Pancreas (tissue), 10 donors: Measurements from ENCODE around the gene CASP8. TPM values are rescaled to one million over a fixed set of nuclear protein-coding genes. Genes with fewer than 3 reads are reported as not detected.

ENCODE experiments used
- ATAC-seq, 4 donors: fragments of 200-7000 bp; cut with Tn5 transposase; one replicate each; pipeline versions ENCODE4 v1.8.0 to v1.9.1; 2020; ENCODE audit warnings: mild to moderate bottlenecking in 4 of 4, moderate library complexity in 4 of 4
- DNase-seq, 6 donors: peaks; one replicate each; pipeline ENCODE4 v3.0.0-alpha.2; 2020
- FAIRE-seq: peaks from 2 replicates; lab custom pipeline; 2012; peaks lifted over from hg19 to GRCh38; lab: Jason Lieb, UNC
- H3K27ac ChIP-seq, 4 donors: fragments of 200-600 bp; sonication (generic); 1 replicate in 3 of 4; 2 replicates in 1 of 4; pipeline versions ENCODE4 v1.5.0 to v1.8.0; 2020
- H3K27me3 ChIP-seq, 4 donors: fragments of 200-600 bp; one replicate each; pipeline ENCODE4 v1.8.0; 2021
- H3K36me3 ChIP-seq, 3 donors: fragments of 200-600 bp; sonication (generic) in 1 of 3; one replicate each; pipeline versions ENCODE4 v1.5.0 to v1.8.0; 2020 to 2021
- H3K4me1 ChIP-seq, 3 donors: fragments of 200-600 bp; one replicate each; pipeline ENCODE4 v1.8.0; 2021
- H3K4me3 ChIP-seq, 4 donors: fragments of 200-600 bp; sonication (generic) in 2 of 4; one replicate each; pipeline versions ENCODE4 v1.5.0 to v1.8.0; 2020 to 2021
- H3K9me3 ChIP-seq, 4 donors: fragments of 200-600 bp; one replicate each; pipeline ENCODE4 v1.8.0; 2021
- WGBS, 2 donors: extraction: QIAGEN DNeasy Blood & Tissue Kit; methylation state at CpG; one replicate each; pipeline ENCODE4 v1.1.7; 2013; 5-methylcytosine and 5-hydroxymethylcytosine counted together
- intact Hi-C, 3 donors: fragments of 100-400 bp; cut with DNase I; formaldehyde crosslinking; loops; one replicate each; pipeline versions ENCODE4 v1.11.1 to v1.14.2; 2022
- polyA plus RNA-seq, 2 donors: library from polyadenylated mRNA; stranded (reverse); fragments of 200-250 nt; gene quantifications; one replicate each; pipeline ENCODE4 v1.2.3, GENCODE V29; 2013
- total RNA-seq, 6 donors: library from RNA; stranded (reverse); fragmentation: NEBNext Ultra II Directional in 4 of 6; extraction: Animal tissue kit (Norgen Biotek cat#: 25700) in 4 of 6; gene quantifications; one replicate each; pipeline versions ENCODE4 v1.2.1 to v1.2.4, GENCODE V29; 2021 to 2023
- TF ChIP-seq, protein P1 (sequence below), 4 donors: fragments of 200-600 bp; sonication (generic) in 3 of 4; IDR thresholded peaks; one replicate each; pipeline versions ENCODE4 v1.5.0 to v1.8.0; 2021; ENCODE audit warnings: antibody characterized with exemption in 4 of 4
- donor health status: healthy with polysubstance abuse.
- donor health status: DM: no; HTN: no; CAD: no; lungs with moderate emphysema.
- donor health status: DM: no; HTN: no; CAD: no.
- donor health status: control.
- donor health status: control.
- donor health status: Bipolar disorder and iron deficiency.
- donor health status: DM: yes; HTN: yes; CAD: no.
- donor health status: DM: no; HTN: no; CAD: no.
- donor health status: DM: no; HTN: no; CAD: no.
- donor health status: DM: yes; HTN: yes; CAD: no.

CASP8 gene
- total and polyA plus RNA-seq, 8 donors = 4.5 to 13.5 (median 8.1) TPM

- intact Hi-C loops = no loop called here
- H3K9me3 ChIP-seq = no peaks in the 10 kb centered on the region
- no peak for DNase-seq
- H3K4me1 ChIP-seq = peaks cover 0 to 13% (median 0%) of the 10 kb centered on the region in 3 donors
- no peak overlapping the region for H3K4me3 ChIP-seq
- H3K27me3 ChIP-seq = no peaks in the 10 kb centered on the region
- no peak for FAIRE-seq
- ATAC-seq = peak in 2 of 4 donors; percentile 44 to 56
- H3K36me3 ChIP-seq = peaks cover 0 to 9% (median 0%) of the 10 kb centered on the region in 3 donors
- TF ChIP-seq, protein P1, sequence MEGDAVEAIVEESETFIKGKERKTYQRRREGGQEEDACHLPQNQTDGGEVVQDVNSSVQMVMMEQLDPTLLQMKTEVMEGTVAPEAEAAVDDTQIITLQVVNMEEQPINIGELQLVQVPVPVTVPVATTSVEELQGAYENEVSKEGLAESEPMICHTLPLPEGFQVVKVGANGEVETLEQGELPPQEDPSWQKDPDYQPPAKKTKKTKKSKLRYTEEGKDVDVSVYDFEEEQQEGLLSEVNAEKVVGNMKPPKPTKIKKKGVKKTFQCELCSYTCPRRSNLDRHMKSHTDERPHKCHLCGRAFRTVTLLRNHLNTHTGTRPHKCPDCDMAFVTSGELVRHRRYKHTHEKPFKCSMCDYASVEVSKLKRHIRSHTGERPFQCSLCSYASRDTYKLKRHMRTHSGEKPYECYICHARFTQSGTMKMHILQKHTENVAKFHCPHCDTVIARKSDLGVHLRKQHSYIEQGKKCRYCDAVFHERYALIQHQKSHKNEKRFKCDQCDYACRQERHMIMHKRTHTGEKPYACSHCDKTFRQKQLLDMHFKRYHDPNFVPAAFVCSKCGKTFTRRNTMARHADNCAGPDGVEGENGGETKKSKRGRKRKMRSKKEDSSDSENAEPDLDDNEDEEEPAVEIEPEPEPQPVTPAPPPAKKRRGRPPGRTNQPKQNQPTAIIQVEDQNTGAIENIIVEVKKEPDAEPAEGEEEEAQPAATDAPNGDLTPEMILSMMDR (IDR thresholded peaks at IDR 0.05) = no peak
- H3K27ac ChIP-seq = peak overlapping the region in 2 of 4 donors; percentile 23 to 58
- 85 to 88% methylated on average over 5 of the region's 5 CpGs for WGBS, 2 donors
These were observed 40.8 kb upstream of the CASP8 start for GRCh38 chr2:201219328-201220096.

DNA sequence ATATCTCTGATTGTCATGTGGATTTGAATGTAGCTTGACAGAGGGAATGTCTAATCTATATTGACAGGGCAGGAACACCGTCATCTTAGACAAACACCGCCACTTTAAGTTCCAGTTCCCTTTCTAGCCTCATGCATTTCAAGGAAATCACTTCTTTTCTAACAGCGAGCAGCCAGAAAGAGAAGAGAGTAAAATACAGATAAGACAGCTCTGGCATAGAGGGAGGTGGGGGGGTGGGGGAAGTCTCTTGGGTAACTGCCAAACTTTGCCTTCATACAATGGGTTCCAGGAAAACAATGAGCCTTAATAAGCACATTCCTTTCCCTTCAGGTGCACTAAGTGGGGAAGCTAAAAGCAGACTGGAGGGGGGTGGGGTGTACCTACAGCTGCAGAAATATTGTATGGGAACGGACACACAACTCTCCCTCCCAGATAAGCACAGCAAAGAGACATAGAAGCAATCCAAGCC lies 40.2 kb upstream of the CASP8 start:
- 6 to 14% methylated on average over 4 of the region's 4 CpGs for WGBS, 2 donors
- DNase-seq (peak in 3 of 6 donors; percentile 11 to 50 (median 30)), FAIRE-seq (no peak), ATAC-seq (peak; percentile 55 to 93 (median 75))
- Histone ChIP-seq H3K4me3 (no peak overlapping the region), H3K4me1 (peaks cover 0 to 13% (median 0%) of the 10 kb centered on the region in 3 donors), H3K27me3 (no peaks in the 10 kb centered on the region), H3K36me3 (peaks cover 0 to 9% (median 0%) of the 10 kb centered on the region in 3 donors), H3K27ac (peak overlapping the region in 2 of 4 donors; percentile 23 to 58), H3K9me3 (no peaks in the 10 kb centered on the region)
- intact Hi-C loops = no loop called here
- TF ChIP-seq, protein P1 (IDR thresholded peaks at IDR 0.05) = no peak

DNA sequence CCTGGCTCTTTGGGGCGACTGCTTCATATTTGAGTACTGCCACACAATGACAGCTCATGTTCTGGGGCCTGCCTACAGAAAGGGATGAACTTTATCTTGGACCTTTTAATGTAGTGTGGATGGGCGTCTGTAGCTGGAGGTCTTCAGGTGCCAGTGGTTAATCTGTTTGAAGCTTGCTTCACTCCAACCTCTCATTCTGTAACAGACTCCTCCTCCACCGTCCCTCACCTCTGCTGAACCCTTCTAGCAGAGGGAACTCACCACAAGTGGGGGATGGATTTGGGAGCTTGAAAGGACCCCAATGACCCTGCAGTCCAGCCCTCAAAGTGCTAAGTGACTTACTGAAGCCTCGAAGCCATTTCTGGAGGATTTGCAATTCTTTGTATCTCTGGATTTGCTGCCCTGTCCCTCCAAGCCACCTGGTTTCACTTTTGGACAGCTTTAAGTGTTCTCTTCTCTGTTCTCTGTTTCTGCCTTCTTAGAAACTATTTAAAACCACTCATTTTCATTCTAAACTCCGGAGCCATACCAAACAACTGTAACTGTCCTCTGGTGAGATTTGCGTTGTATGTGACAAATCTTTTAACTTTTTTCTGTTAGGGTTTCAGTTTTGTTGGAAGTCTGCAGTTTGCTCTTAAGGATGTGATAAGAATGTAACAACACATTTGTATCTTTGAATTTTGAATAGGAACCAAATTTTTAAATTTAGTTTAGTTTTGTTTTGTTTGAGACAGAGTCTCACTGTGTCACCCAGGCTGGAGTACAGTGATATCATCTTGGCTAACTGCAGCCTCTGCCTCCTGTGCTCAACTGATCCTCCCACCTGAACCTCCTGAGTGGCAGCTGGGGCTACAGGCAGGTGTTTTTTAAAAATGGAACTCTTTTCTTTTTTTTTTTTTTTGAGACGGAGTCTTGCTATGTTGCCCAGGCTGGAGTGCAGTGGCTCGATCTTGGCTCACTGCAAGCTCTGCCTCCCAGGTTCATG lies 37.0 kb upstream of the CASP8 start:
- no peak overlapping the region for H3K27ac ChIP-seq
- no peak overlapping the region for H3K4me3 ChIP-seq
- DNase-seq (no peak), FAIRE-seq (no peak), ATAC-seq (no peak)
- 73 to 80% methylated on average over 8 of the region's 8 CpGs for WGBS, 2 donors
- H3K27me3 ChIP-seq = no peaks in the 10 kb centered on the region
- peaks cover 0 to 13% (median 0%) of the 10 kb centered on the region in 3 donors for H3K4me1 ChIP-seq
- H3K36me3 ChIP-seq = peaks cover 0 to 3% (median 0%) of the 10 kb centered on the region in 3 donors
- H3K9me3 ChIP-seq = no peaks in the 10 kb centered on the region
- TF ChIP-seq, protein P1 (IDR thresholded peaks at IDR 0.05) = no peak
- intact Hi-C loops = no loop called here

- intact Hi-C loops = no loop called here
- H3K27ac ChIP-seq = no peak overlapping the region
These were observed 31.9 kb upstream of the CASP8 start for GRCh38 chr2:201228271-201228911.

More at GRCh38 chr2:201228271-201228911, 31.9 kb upstream of the CASP8 start:
- Histone ChIP-seq H3K9me3 (no peaks in the 10 kb centered on the region), H3K4me3 (no peak overlapping the region), H3K4me1 (peaks cover 10 to 14% (median 13%) of the 10 kb centered on the region in 3 donors), H3K36me3 (no peaks in the 10 kb centered on the region), H3K27me3 (no peaks in the 10 kb centered on the region)
- ATAC-seq = no peak
- DNase-seq = no peak
- TF ChIP-seq, protein P1 (IDR thresholded peaks at IDR 0.05) = no peak
- 80 to 86% methylated on average over 3 of the region's 3 CpGs for WGBS, 2 donors
- no peak for FAIRE-seq
